Stomach (tissue), 9 donors: ENCODE results near the gene PRR11. TPM values are rescaled to one million over a fixed set of nuclear protein-coding genes. Genes with fewer than 3 reads are reported as not detected.
"Not testable (repeated sequence)": the region's sequence is repeated elsewhere in the genome, so short reads cannot be mapped to it uniquely, and the experiment has no call there.

ENCODE experiments used
- DNase-seq, 2 donors: peaks; one replicate each; pipeline versions ENCODE4 v3.0.0 to v3.0.0-alpha.2; 2013 to 2019
- H3K27ac ChIP-seq, 5 donors: fragments of 200-600 bp in 4 of 5; sonication (generic) in 4 of 5; one replicate each; pipeline ENCODE4 v1.5.1; 2013 to 2019; ENCODE audit warnings: mild to moderate bottlenecking in 1 of 5, moderate library complexity in 1 of 5
- H3K27me3 ChIP-seq, 3 donors: fragments of 200-600 bp; sonication (generic); one replicate each; pipeline ENCODE4 v1.5.1; 2017 to 2019; ENCODE audit warnings: mixed run types in 1 of 3
- H3K36me3 ChIP-seq, 4 donors: fragments of 200-600 bp; sonication (generic); 1 replicate in 3 of 4; 2 replicates in 1 of 4; pipeline ENCODE4 v1.5.1; 2016 to 2019
- H3K4me1 ChIP-seq, 4 donors: fragments of 200-600 bp; sonication (generic); one replicate each; pipeline ENCODE4 v1.5.1; 2016 to 2019
- H3K4me3 ChIP-seq, 4 donors: fragments of 200-600 bp; sonication (generic) in 3 of 4; one replicate each; pipeline ENCODE4 v1.5.1; 2016 to 2019; ENCODE audit warnings: mild to moderate bottlenecking in 1 of 4
- H3K9me3 ChIP-seq, 4 donors: fragments of 200-600 bp; sonication (generic); one replicate each; pipeline ENCODE4 v1.5.1; 2016 to 2019
- EP300 ChIP-seq: sonication (generic); formaldehyde crosslinking; IDR thresholded peaks from one replicate; pipeline ENCODE4 v1.6.1; 2017; ENCODE audit warnings: antibody characterized with exemption
- POLR2A ChIP-seq, 4 donors: fragments of 450-650 bp; IDR thresholded peaks; one replicate each; pipeline ENCODE4 v1.6.1; 2016; ENCODE audit warnings: antibody characterized with exemption in 4 of 4, control low read depth in 2 of 4, mild to moderate bottlenecking in 1 of 4, moderate library complexity in 1 of 4
- POLR2AphosphoS5 ChIP-seq, 3 donors: sonication (generic); formaldehyde crosslinking; IDR thresholded peaks; one replicate each; pipeline ENCODE4 v1.6.1; 2016; ENCODE audit warnings: antibody characterized with exemption in 3 of 3
- WGBS, 5 donors: extraction: QIAGEN DNeasy Blood & Tissue Kit in 3 of 5; methylation state at CpG; one replicate each; pipeline versions ENCODE4 v1.1.5 to v1.1.7; 2013 to 2018; 5-methylcytosine and 5-hydroxymethylcytosine counted together
- intact Hi-C: fragments of 100-400 bp; cut with DNase I; formaldehyde crosslinking; loops from one replicate; pipeline ENCODE4 v1.15.1; 2023; ENCODE audit warnings: low total_unique reads
- polyA plus RNA-seq, 3 donors: library from polyadenylated mRNA; stranded (reverse); fragments of 200-250 nt; gene quantifications; one replicate each; pipeline ENCODE4 v1.2.3, GENCODE V29; 2013
- total RNA-seq, 5 donors: library from RNA; depleted of rRNA; stranded (reverse); fragments of >200 nt; gene quantifications; one replicate each; pipeline versions ENCODE4 v1.1.0 to v1.2.3, GENCODE V29; 2014 to 2016
- TF ChIP-seq, protein P1 (sequence below), 7 experiments: fragments of 450-650 bp in 4 of 7; fragments of 200-600 bp in 3 of 7; sonication (generic) in 3 of 7; IDR thresholded peaks; one replicate each; pipeline ENCODE4 v1.5.1; 2016 to 2019; ENCODE audit warnings: antibody characterized with exemption in 7 of 7, control low read depth in 2 of 7, mild to moderate bottlenecking in 1 of 7
- donor health status: healthy with polysubstance abuse.
- donor health status: Bipolar disorder and iron deficiency.
- donor health status: healthy.

PRR11 gene
- total and polyA plus RNA-seq, 8 donors = 0.45 to 6.4 (median 1.7) TPM; not detected in 1

DNA sequence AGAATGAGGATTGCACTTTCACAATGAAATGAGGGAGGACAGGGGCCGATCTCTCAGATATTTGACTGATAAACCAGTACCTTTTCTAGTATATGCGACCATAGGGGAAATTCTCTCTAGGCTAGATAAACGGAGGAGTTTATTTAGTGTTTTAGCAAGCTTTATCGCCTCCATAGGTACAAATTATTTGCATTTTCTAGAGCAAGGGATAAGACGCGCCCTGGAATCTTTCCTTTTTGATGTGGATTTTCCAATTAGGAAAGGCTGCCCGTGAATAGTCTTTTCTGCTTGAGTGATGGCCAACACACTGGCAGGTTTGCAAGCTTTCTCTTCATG lies 64.4 kb downstream of the PRR11 start:
- TF ChIP-seq POLR2AphosphoS5 (IDR thresholded peaks at IDR 0.05) (no peak), POLR2A (IDR thresholded peaks at IDR 0.05) (no peak), EP300 (no peak)
- TF ChIP-seq, protein P1, sequence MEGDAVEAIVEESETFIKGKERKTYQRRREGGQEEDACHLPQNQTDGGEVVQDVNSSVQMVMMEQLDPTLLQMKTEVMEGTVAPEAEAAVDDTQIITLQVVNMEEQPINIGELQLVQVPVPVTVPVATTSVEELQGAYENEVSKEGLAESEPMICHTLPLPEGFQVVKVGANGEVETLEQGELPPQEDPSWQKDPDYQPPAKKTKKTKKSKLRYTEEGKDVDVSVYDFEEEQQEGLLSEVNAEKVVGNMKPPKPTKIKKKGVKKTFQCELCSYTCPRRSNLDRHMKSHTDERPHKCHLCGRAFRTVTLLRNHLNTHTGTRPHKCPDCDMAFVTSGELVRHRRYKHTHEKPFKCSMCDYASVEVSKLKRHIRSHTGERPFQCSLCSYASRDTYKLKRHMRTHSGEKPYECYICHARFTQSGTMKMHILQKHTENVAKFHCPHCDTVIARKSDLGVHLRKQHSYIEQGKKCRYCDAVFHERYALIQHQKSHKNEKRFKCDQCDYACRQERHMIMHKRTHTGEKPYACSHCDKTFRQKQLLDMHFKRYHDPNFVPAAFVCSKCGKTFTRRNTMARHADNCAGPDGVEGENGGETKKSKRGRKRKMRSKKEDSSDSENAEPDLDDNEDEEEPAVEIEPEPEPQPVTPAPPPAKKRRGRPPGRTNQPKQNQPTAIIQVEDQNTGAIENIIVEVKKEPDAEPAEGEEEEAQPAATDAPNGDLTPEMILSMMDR (IDR thresholded peaks at IDR 0.05) = no peak
- H3K4me1 ChIP-seq = peaks cover 0 to 19% (median 9%) of the 10 kb centered on the region in 4 donors
- H3K27ac ChIP-seq = peak overlapping the region in 3 of 5 donors; percentile 85 to 88 (median 87)
- no peaks in the 10 kb centered on the region for H3K27me3 ChIP-seq
- peaks cover 0 to 5% (median 2%) of the 10 kb centered on the region in 4 donors for H3K36me3 ChIP-seq
- DNase-seq = no peak
- H3K9me3 ChIP-seq = no peaks in the 10 kb centered on the region
- intact Hi-C loops = no loop called here
- 12 to 26% (median 14%) methylated on average over 7 of the region's 7 CpGs for WGBS, 5 donors
- H3K4me3 ChIP-seq = peak overlapping the region; percentile 78 to 87 (median 80)

DNA sequence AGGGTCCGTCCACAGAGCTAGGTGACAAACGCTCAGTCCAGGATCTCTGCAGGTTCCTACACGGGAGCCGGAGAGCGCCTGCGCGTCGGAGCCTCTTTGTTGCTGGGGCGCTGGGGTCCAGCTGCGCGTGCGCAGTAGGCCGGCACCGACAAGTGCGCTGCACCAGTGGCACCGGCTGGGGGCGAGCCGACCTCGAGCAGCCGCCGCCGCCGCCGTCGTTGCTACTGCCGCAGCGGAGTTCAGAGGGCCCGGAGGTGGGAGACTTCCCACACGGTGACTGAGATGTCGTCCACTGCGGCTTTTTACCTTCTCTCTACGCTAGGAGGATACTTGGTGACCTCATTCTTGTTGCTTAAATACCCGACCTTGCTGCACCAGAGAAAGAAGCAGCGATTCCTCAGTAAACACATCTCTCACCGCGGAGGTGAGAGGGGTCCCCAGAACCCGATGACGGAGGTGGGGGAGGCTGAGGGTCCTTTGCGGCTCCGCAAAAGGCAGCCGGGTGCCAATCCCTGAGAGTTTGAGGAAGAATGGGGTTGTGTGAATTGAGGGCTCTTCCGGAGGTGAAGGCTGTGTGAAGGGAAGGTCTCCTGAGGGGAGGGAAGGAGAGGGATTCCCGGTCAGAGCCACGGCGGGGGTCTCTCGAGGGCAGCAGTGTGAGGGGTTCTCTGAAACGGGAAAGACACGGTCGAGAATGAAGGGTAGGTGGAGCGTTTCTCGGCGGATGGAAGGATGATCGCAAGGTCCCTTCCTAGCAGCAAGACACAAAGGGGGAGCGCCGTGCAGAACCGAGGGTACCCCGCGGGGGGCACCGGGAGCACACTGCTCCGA lies 65.0 kb downstream of the PRR11 start, which contains the start of gene GDPD1:
TSS of gene GDPD1 (plus strand) at position 184 of the 831 bp plus-strand sequence. CDS start at position 283, 99 bp downstream.
- DNase-seq = peak; percentile 99
- H3K27ac ChIP-seq = peak within 1 kb of the TSS; percentile 42 to 88 (median 85)
- H3K4me3 ChIP-seq = peak within 1 kb of the TSS; percentile 78 to 87 (median 80)
- H3K27me3 ChIP-seq = no peaks in the 10 kb centered on the region
- TF ChIP-seq POLR2A (IDR thresholded peaks at IDR 0.05) = no peak
- TF ChIP-seq EP300 = no peak
- TF ChIP-seq, protein P1 (IDR thresholded peaks at IDR 0.05) = peak in 5 of 7 experiments; percentile 51 to 88 (median 78)
- TF ChIP-seq POLR2AphosphoS5 (IDR thresholded peaks at IDR 0.05) = peak in 2 of 3 donors; percentile 66 to 76
- WGBS, 5 donors = 0 to 1% (median 0%) methylated on average over 47 to 60 of the region's 60 CpGs
- intact Hi-C loops = no loop called here
- H3K9me3 ChIP-seq = no peaks in the 10 kb centered on the region
- peaks cover 0 to 2% (median under 1%) of the 10 kb centered on the region in 4 donors for H3K36me3 ChIP-seq
- H3K4me1 ChIP-seq = peaks cover 0 to 19% (median 9%) of the 10 kb centered on the region in 4 donors

DNA sequence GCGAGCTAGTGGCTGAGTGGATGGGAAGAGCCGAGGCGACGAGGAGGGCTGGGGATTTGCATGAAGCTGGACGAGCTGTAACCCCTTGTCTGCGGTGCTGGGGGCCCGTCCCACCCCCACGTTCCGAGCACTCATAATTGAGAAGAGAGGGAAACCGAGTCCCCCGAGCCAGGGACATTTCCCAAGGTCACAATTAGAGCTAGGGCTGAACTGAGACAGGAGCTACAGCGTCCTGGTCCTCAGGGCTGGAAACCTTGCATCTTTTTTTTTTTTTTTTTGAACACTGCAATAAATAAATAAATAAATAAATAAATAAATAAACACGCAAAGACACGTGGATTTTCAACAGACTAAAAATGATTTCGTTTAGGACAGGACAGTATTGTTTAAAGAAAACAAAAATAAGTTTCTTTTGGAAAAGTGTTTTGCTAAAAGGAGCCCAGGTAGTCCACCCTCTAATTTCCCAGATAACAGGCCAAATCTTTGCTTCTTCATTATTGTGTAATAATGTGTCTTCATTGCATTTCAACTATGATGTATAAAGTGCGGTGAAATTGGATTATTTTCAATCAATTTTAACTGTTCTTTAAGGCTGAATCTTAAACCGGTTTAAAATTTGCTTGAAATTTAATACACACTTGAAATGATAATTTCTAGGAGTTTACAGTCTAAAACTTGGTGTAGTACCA lies 65.8 kb downstream of the PRR11 start:
- Histone ChIP-seq H3K27me3 (no peaks in the 10 kb centered on the region), H3K9me3 (no peaks in the 10 kb centered on the region), H3K4me3 (peak overlapping the region; percentile 78 to 87 (median 80)), H3K4me1 (peaks cover 0 to 19% (median 9%) of the 10 kb centered on the region in 4 donors), H3K27ac (peak overlapping the region; percentile 42 to 88 (median 85)), H3K36me3 (no peaks in the 10 kb centered on the region)
- 10 to 12% (median 10%) methylated on average over 17 of the region's 17 CpGs for WGBS, 5 donors
- DNase-seq = no peak
- no peak for TF ChIP-seq POLR2AphosphoS5 (IDR thresholded peaks at IDR 0.05)
- TF ChIP-seq POLR2A (IDR thresholded peaks at IDR 0.05) = no peak
- TF ChIP-seq, protein P1 (IDR thresholded peaks at IDR 0.05) = no peak
- TF ChIP-seq EP300 = no peak
- intact Hi-C loops = no loop called here

DNA sequence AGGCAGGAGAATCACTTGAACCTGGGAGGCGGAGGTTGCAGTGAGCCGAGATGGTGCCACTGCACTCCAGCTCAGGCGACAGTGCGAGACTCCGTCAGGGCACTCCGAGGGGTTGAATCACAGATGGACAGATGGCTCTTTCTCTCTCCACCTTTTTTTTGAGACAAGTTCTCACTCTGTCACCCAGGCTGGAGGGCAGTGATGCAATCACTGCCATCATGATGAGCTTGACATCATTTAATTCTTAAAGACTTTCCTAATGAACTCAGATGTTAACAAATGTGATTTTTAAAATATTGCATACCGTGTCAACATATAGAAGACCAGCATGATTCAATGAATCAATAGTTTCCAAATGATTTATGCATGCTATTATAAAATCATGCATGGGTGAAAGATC lies 68.3 kb downstream of the PRR11 start:
- Histone ChIP-seq H3K4me3 (no peak overlapping the region), H3K27me3 (no peaks in the 10 kb centered on the region), H3K27ac (no peak overlapping the region), H3K4me1 (peaks cover 0 to 19% (median 9%) of the 10 kb centered on the region in 4 donors), H3K36me3 (no peaks in the 10 kb centered on the region), H3K9me3 (no peaks in the 10 kb centered on the region)
- no peak for TF ChIP-seq POLR2A (IDR thresholded peaks at IDR 0.05)
- TF ChIP-seq POLR2AphosphoS5 (IDR thresholded peaks at IDR 0.05) = no peak
- TF ChIP-seq, protein P1 (IDR thresholded peaks at IDR 0.05) = no peak
- no peak for TF ChIP-seq EP300
- DNase-seq = no peak
- WGBS, 5 donors = 93 to 97% (median 95%) methylated on average over 7 of the region's 7 CpGs
- intact Hi-C loops = no loop called here

DNA sequence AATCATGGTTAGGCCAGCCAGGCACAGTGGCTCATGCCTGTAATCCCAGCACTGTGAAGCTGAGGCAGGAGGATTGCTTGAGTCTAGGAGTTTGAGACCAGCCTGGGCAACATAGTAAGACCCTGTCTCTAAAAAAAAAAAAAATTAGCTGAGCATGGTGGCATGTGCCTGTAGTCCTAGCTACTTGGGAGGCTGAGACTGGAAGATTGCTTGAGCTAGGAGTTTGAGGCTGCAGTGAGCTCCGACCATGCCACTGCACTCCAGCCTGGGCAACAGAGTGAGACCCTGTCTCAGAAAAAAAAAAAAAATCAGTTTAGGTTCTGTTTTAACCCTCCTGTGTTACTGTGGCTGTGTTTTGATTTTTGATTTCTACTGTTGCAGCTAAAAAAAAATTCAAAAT lies 73.0 kb downstream of the PRR11 start:
- H3K27me3 ChIP-seq, DNase-seq, H3K27ac ChIP-seq, H3K4me1 ChIP-seq, H3K36me3 ChIP-seq, H3K9me3 ChIP-seq, H3K4me3 ChIP-seq, intact Hi-C loops: not testable (repeated sequence)
- 88 to 100% (median 91%) methylated on average over 1 of the region's 1 CpG for WGBS, 5 donors
